MCF 10A (cell line): Measurements from ENCODE around the gene NPM3. TPM values are rescaled to one million over a fixed set of nuclear protein-coding genes. Genes with fewer than 3 reads are reported as not detected.

Experiments
- BruUV-seq: library from RNA; stranded (reverse); fragments of 400-500 nt; replicated peaks from 2 replicates; lab custom pipeline; 2021; lab: Mats Ljungman, UMichigan
- CTCF ChIA-PET: fragments of 300-600 bp; sonication (Branson Sonifier 250); formaldehyde crosslinking; extraction: SDS; loops from one replicate; lab custom pipeline; 2021; ENCODE audit warnings: antibody characterized with exemption, inconsistent platforms; lab: Yijun Ruan, JAX
- POLR2A ChIA-PET: fragments of 300-600, 350-650 bp; sonication (Branson Sonifier 250); formaldehyde crosslinking; extraction: SDS; loops from one replicate; lab custom pipeline; 2020; ENCODE audit warnings: antibody characterized with exemption, inconsistent platforms; lab: Yijun Ruan, JAX
- DNase-seq: peaks from one replicate; pipeline ENCODE4 v3.0.0-alpha.2; 2018; ENCODE audit not compliant: unreplicated experiment
- H3K27ac Mint-ChIP-seq: one replicate; pipeline ENCODE4 v1.8.0; 2022; ENCODE audit warnings: mild to moderate bottlenecking, low read depth, mixed read lengths; ENCODE audit not compliant: unreplicated experiment
- H3K27me3 Mint-ChIP-seq: one replicate; pipeline ENCODE4 v1.8.0; 2022; ENCODE audit warnings: mixed read lengths; ENCODE audit not compliant: insufficient read depth, unreplicated experiment
- H3K36me3 Mint-ChIP-seq: one replicate; pipeline ENCODE4 v1.8.0; 2022; ENCODE audit warnings: mild to moderate bottlenecking, moderate library complexity, mixed read lengths; ENCODE audit not compliant: insufficient read depth, unreplicated experiment
- H3K4me1 Mint-ChIP-seq: one replicate; pipeline ENCODE4 v1.8.0; 2022; ENCODE audit warnings: mixed read lengths; ENCODE audit not compliant: insufficient read depth, unreplicated experiment
- H3K4me3 Mint-ChIP-seq: one replicate; pipeline ENCODE4 v1.8.0; 2022; ENCODE audit warnings: mild to moderate bottlenecking, moderate library complexity, mixed read lengths; ENCODE audit not compliant: unreplicated experiment
- H3K9me3 Mint-ChIP-seq: one replicate; pipeline ENCODE4 v1.8.0; 2022; ENCODE audit warnings: mixed read lengths; ENCODE audit not compliant: unreplicated experiment
- CTCF ChIP-seq: fragments of 200-600 bp; IDR thresholded peaks from one replicate; pipeline ENCODE4 v1.8.0; 2022; ENCODE audit warnings: antibody characterized with exemption, mild to moderate bottlenecking; ENCODE audit not compliant: unreplicated experiment
- intact Hi-C: fragments of 100-400 bp; cut with micrococcal nuclease; formaldehyde crosslinking; loops from 2 replicates; pipeline ENCODE4 v1.14.1; 2022
- total RNA-seq: library from RNA; stranded (reverse); gene quantifications from 2 replicates; pipeline ENCODE4 v1.2.3, GENCODE V29; 2022

Gene NPM3
- total RNA-seq, 1 experiment from 2014 or later: 163 TPM

DNA sequence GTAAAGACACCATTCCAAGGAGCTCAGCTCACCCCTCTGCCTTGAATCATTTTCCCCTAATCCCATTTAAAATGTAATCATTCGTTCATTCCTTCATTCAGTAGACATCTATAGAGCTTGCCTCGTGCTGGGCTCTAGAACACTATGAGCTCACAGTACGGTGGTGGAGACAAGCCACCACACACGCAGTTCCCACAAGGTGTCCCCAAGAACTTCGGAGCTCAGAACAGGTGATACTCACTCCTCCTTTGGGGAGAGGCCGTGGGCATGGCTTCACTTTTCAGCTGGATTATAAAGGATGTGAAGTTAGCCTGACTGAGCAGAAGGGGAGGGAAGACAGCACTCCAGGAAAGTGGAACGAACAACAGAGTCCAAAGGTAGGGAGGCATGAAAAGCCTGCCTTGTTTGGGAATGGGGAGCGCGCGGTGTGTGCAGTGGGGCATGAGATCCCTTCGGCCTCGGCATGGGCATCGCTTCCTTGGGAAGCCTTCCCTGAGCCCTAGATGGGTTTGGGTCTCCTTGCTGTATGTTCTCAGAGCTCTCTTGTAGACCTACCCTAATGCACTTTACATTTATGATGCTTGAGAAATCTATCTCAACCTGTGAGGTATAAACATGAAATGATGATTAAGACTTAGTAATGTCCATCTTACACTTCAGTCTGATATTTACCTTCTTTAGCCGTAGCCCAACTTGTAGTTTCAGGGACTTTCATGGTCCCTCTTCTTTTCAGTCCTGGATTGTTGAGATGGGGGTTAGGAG is 35.8 kb upstream of the NPM3 start:
- Mint-ChIP-seq H3K9me3 (no peaks in the 10 kb centered on the region), H3K36me3 (peaks cover 15% of the 10 kb centered on the region), H3K27me3 (no peaks in the 10 kb centered on the region), H3K4me3 (peak overlapping the region; percentile 84), H3K27ac (peak overlapping the region; percentile 89), H3K4me1 (peaks cover 11% of the 10 kb centered on the region)
- CTCF ChIA-PET: interaction anchor here (0.6 to 3.1 kb wide), 8 partner anchors 8 to 295 kb away, joined by 3 to 16 read pairs (median 4); no protein-coding TSS in a partner anchor
- DNase-seq: no peak
- POLR2A ChIA-PET: interaction anchor here (0.5 to 4.7 kb wide), 42 partner anchors 9 to 895 kb away, joined by 3 to 56 read pairs (median 4); partner anchors contain the start of genes ARL3, ARMH3, CUEDC2 and DPCD
- TSS peak; percentile 71 for BruUV-seq
- intact Hi-C loops: loop anchor here (1.0 kb wide), 1 partner anchor 246 kb away; the partner anchor contains the start of gene HPS6
- TF ChIP-seq CTCF: no peak

GRCh38 chr10:101818119-101818871 is 35.0 kb upstream of the NPM3 start, which contains the start of gene OGA:
Gene OGA (minus strand): TSS chr10:101818444. CDS start chr10:101818022, 422 bp downstream.
- peaks cover 15% of the 10 kb centered on the region for H3K36me3 Mint-ChIP-seq
- peak; percentile 99 for DNase-seq
- no TSS peak for BruUV-seq
- ChIA-PET CTCF (interaction anchor here (0.6 to 3.1 kb wide), 7 partner anchors 9 to 296 kb away, joined by 3 to 16 read pairs (median 3); no protein-coding TSS in a partner anchor), POLR2A (interaction anchor here (0.5 to 4.7 kb wide), 50 partner anchors 9 to 1578 kb away, joined by 3 to 56 read pairs (median 4); partner anchors contain the start of genes ARL3, ARMH3, ATP5MK and CUEDC2)
- H3K4me1 Mint-ChIP-seq: peaks cover 16% of the 10 kb centered on the region
- peak within 1 kb of the TSS; percentile 84 for H3K4me3 Mint-ChIP-seq
- no peak for TF ChIP-seq CTCF
- no peaks in the 10 kb centered on the region for H3K27me3 Mint-ChIP-seq
- H3K27ac Mint-ChIP-seq: peak within 1 kb of the TSS; percentile 89
- intact Hi-C loops: loop anchor here (1.0 kb wide), 1 partner anchor 247 kb away; the partner anchor contains the start of gene HPS6
- H3K9me3 Mint-ChIP-seq: no peaks in the 10 kb centered on the region

GRCh38 chr10:101817337-101818118 is 34.3 kb upstream of the NPM3 start:
- Mint-ChIP-seq H3K27ac (peak overlapping the region; percentile 89), H3K4me1 (peaks cover 20% of the 10 kb centered on the region), H3K36me3 (peaks cover 23% of the 10 kb centered on the region), H3K4me3 (peak overlapping the region; percentile 84), H3K27me3 (no peaks in the 10 kb centered on the region), H3K9me3 (no peaks in the 10 kb centered on the region)
- POLR2A ChIA-PET: interaction anchor here (0.6 to 4.7 kb wide), 45 partner anchors 9 to 1579 kb away, joined by 3 to 56 read pairs (median 4); partner anchors contain the start of genes ARL3, ARMH3, ATP5MK and CUEDC2
- TSS peak; percentile 27 for BruUV-seq
- TF ChIP-seq CTCF: no peak
- DNase-seq: peak; percentile 97
- intact Hi-C loops: loop anchor here (1.0 kb wide), 1 partner anchor 248 kb away; the partner anchor contains the start of gene HPS6
- CTCF ChIA-PET: interaction anchor here (1.6 to 3.1 kb wide), 2 partner anchors 19 to 37 kb away, joined by 7 to 16 read pairs; no protein-coding TSS in a partner anchor
